Measurements from ENCODE around the gene OR10H5. TPM values are rescaled to one million over a fixed set of nuclear protein-coding genes. Genes with fewer than 3 reads are reported as not detected.

Gene OR10H5
- total RNA-seq, 1 experiment from 2014 or later, result not detected

GRCh38 chr19:15846923-15847322, 59.5 kb downstream of the OR10H5 start:
- intact Hi-C loops (cut with micrococcal nuclease; ENCODE audit: unreplicated experiment), result no loop called here
- no peak overlapping the region for H3K4me3 ChIP-seq (ENCODE audit: low read depth, low read length, poor library complexity, severe bottlenecking)
- H3K9me3 ChIP-seq (ENCODE audit: low read depth, low read length, poor library complexity, severe bottlenecking), result no peaks in the 10 kb centered on the region
- TF ChIP-seq EZH2 (IDR thresholded peaks at IDR 0.05; ENCODE audit: borderline replicate concordance, low read depth, low read length, poor library complexity, severe bottlenecking), result no peak
- ChIA-PET CTCF (no interaction called here), POLR2A (ENCODE audit: low non-redundant PET) (no interaction called here)
- DNase-seq (ENCODE audit: low spot score), result no peak
- H3K36me3 ChIP-seq (ENCODE audit: insufficient read depth, low read length, poor library complexity, severe bottlenecking), result no peaks in the 10 kb centered on the region
- BruUV-seq (replicated peaks), result no TSS peak
- no peaks in the 10 kb centered on the region for H3K4me1 ChIP-seq (ENCODE audit: insufficient read depth, low read length, poor library complexity, severe bottlenecking)
- H3K27me3 ChIP-seq (replicated peaks; ENCODE audit: insufficient read depth, low read depth, low read length, poor library complexity), result peaks cover 6% of the 10 kb centered on the region
- no peak overlapping the region for H3K27ac ChIP-seq (ENCODE audit: low read depth, low read length, poor library complexity, severe bottlenecking)

- no TSS peak for BruUV-seq (replicated peaks)
- POLR2A ChIA-PET (ENCODE audit: low non-redundant PET), result no interaction called here
- H3K27ac ChIP-seq (ENCODE audit: low read depth, low read length, poor library complexity, severe bottlenecking), result no peak overlapping the region
- H3K9me3 ChIP-seq (ENCODE audit: low read depth, low read length, poor library complexity, severe bottlenecking), result no peaks in the 10 kb centered on the region
- no peak for DNase-seq (ENCODE audit: low spot score)
- TF ChIP-seq CTCF (conservative IDR thresholded peaks at IDR 0.05; ENCODE audit: low read depth, low read length), result no peak
- no peak for TF ChIP-seq EZH2 (IDR thresholded peaks at IDR 0.05; ENCODE audit: borderline replicate concordance, low read depth, low read length, poor library complexity, severe bottlenecking)
- H3K36me3 ChIP-seq (ENCODE audit: insufficient read depth, low read length, poor library complexity, severe bottlenecking), result no peaks in the 10 kb centered on the region
- intact Hi-C loops (cut with micrococcal nuclease; ENCODE audit: unreplicated experiment), result no loop called here
- no peak overlapping the region for H3K4me3 ChIP-seq (ENCODE audit: low read depth, low read length, poor library complexity, severe bottlenecking)
- CTCF ChIA-PET, result no interaction called here
- no peaks in the 10 kb centered on the region for H3K4me1 ChIP-seq (ENCODE audit: insufficient read depth, low read length, poor library complexity, severe bottlenecking)
- no peaks in the 10 kb centered on the region for H3K27me3 ChIP-seq (replicated peaks; ENCODE audit: insufficient read depth, low read depth, low read length, poor library complexity)
These were observed 62.9 kb downstream of the OR10H5 start for GRCh38 chr19:15850385-15850784.

Other genes starting within 250 kb of the OR10H5 start
- gene CYP4F8, start 172.4 kb upstream of the OR10H5 start, total RNA-seq (2021), result not detected in 2 replicates
- gene CYP4F3, start 146.8 kb upstream of the OR10H5 start, total RNA-seq (2021), result not detected in 2 replicates
- not detected in 2 replicates for gene CYP4F12, start 114.6 kb upstream of the OR10H5 start, total RNA-seq (2021)
- not detected in 2 replicates for gene OR10H2, start 59.6 kb upstream of the OR10H5 start, total RNA-seq (2021)
- not detected in 2 replicates for gene OR10H3, start 49.7 kb upstream of the OR10H5 start, total RNA-seq (2021)
- gene OR10H1, start 28.0 kb downstream of the OR10H5 start, total RNA-seq (2021), result not detected in 2 replicates
- gene CYP4F2, start 110.4 kb downstream of the OR10H5 start, total RNA-seq (2021), result not detected in 2 replicates
- gene CYP4F11, start 146.9 kb downstream of the OR10H5 start, total RNA-seq (2021), result 0.13 TPM in 1 of 2 replicates, not detected in the other
- not detected in 2 replicates for gene OR10H4, start 161.3 kb downstream of the OR10H5 start, total RNA-seq (2021)

All from A673 (cell line).